HG03469 (cell line): Measurements from ENCODE around the gene KIF25.

ENCODE experiments used
- ATAC-seq: cut with Tn5 transposase; IDR thresholded peaks from one replicate; pipeline ENCODE4 v1.9.1; 2021; ENCODE audit warnings: mild to moderate bottlenecking, moderate library complexity, moderate number of reproducible peaks; ENCODE audit not compliant: unreplicated experiment

KIF25 gene

DNA sequence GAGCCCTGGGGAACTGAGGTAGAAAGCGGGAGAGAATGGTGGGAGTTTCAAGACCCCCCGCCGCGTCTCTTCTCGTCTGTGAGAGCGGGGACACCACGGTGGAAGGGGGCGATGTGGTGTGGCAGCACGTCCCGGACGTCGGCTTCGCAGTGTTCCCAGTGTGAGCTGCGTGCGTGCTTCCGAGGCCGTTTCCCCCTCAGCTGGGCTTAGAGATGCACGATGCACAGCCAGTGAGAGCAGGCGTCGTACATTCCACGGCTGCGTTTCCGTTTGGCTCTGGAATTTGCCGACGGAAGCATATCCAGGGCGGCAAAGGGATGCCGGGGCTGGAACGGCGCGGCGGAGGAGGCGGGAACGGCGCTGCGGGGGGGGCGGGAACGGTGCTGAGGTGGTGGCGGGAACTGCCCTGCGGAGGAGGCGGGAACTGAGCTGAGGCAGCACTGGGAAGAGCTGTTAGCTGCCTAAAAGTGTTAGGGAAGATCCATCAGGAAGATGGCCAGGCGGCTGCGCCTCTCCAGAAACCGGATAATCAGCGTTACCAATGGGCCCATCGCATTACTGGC is 37.7 kb downstream of the KIF25 start:
- ATAC-seq, result no peak

DNA sequence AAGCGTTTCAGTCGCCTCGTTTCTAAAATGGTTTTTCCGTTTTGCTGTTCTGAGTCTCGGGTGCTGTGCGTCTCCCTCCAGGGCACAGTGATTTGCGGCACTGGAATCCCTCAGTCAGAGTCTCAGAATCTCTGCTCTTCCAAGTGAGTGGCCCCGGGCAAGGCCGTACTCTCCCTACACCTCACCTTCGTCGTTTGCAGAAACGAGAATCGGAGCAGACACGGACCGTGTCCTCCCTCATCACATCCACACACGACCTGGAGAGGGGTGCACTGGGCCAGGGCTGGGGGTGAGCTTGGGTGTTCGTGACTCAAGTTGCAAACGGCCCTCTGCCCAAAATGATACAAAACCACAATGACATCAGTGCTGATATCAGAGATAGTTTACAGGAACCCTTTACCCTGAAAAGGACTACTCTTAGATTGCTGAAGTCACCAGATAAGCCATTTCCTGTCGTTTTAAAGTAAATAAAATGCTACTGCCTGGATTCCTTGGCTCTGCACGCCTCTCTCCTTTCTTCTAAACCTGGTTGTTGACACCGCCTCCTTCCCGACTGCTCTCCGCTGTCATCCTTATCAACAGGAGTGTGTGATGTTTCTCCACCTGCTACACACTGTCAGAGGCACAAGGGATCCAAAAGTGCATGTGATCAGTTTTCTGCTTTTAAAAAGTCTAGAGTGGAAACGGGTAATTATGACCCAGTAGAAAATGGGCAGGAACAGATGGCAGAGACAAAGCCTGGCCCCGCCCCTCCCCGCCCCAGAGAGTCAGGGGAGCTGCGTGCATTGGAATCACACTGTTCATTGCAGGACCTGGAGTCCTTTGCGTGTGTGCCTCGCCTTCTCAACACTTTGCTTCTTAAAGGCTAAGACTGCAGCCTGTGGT is 38.4 kb downstream of the KIF25 start:
- ATAC-seq, result no peak

DNA sequence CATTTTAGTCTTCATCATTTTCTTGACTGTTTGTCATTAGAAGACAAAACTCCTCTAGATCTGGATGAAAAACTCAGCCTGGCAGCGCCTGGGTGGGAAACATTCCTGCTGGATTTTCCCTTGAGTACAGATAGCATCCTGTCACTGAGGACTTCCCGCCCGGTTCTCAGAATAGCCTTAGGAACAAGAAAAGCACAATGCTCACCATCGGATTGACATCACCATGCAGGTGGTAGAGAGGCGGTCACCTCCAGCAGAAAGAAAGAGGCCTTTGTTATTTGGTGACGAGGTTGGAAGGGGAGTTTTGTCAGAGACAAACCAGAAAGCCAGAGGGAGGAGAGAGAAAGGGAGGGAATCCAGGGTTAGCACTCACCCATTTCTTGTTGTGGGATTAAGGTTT is 39.8 kb downstream of the KIF25 start:
- ATAC-seq, result no peak

DNA sequence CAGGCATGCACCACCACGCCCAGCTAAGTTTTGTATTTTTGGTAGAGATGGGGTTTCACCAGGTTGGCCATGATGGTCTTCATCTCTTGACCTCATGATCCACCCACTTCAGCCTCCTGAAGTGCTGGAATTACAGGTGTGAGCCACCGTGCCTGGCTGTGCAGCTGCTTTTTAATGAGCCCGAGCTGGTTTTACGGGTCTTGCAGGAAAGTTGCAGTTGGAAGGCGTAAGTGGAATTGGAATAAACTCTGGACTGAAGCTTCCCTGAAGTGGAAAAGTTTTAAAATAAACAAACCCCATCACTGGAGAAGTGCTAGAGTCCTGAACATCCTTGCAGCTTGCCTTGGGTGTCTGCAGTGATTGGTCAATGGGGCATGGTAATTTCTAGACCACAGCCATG is 40.4 kb downstream of the KIF25 start:
- no peak for ATAC-seq

DNA sequence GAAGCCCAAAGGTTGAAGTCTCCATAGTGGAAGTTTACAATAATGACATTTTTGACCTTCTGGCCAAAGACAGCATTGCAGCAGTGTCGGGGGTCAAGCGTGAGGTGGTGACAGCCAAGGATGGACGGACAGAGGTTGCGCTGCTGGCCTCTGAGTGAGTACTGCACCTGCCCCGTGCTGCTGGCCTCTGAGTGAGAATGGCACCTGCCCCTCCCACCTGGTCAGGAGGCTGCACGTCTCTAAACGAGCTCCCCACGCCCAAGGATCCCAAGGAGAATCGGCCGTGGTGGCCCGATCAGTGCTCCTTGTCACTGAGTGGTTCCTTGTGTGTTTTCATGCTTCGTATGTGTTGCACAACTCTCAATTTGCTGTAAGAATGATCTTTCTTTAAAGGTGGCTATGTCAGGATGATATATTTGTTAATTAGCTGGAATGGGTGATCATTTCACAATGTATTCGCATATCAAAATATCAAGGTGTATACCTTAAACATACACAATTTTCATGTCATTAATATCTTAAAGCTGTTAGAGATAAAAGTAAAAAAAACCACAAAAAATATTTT is 41.2 kb downstream of the KIF25 start:
- no peak for ATAC-seq

DNA sequence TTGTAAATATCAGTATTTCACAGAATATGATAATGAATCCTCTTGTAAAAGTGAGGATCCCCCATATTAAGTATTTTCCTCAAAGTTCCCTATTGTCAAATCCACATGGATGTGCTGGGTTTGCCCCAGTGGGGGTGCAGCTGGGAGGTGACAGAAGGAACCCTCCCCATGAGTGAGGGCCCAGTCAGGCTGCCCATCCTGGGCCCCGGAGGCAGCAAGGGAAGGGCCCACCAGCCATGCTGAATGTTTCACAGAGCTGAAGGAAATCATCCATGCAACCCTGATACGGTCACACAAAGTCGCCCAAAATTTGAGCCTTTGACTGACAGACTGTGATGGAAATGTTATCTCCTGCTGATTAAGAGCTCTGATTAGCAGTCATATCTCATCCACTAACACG is 41.8 kb downstream of the KIF25 start:
- ATAC-seq, result no peak

DNA sequence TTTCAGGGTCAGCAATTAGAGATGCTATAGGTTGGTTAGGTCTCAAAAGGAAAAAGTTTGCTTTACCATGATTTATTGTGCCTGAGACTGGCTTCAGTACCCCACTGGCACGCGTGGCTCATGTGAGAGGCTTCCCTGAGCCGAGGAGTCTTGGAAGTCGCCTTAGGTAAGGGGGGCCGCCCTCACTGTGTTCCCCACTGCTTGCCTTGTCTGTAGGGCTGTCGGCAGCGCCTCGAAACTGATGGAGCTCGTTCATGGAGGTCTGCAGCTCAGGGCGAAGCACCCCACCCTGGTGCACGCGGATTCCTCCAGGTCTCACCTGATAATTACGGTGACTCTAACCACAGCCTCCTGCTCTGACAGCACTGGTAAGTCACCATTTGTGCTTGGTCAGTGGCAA is 42.4 kb downstream of the KIF25 start:
- ATAC-seq, result no peak

DNA sequence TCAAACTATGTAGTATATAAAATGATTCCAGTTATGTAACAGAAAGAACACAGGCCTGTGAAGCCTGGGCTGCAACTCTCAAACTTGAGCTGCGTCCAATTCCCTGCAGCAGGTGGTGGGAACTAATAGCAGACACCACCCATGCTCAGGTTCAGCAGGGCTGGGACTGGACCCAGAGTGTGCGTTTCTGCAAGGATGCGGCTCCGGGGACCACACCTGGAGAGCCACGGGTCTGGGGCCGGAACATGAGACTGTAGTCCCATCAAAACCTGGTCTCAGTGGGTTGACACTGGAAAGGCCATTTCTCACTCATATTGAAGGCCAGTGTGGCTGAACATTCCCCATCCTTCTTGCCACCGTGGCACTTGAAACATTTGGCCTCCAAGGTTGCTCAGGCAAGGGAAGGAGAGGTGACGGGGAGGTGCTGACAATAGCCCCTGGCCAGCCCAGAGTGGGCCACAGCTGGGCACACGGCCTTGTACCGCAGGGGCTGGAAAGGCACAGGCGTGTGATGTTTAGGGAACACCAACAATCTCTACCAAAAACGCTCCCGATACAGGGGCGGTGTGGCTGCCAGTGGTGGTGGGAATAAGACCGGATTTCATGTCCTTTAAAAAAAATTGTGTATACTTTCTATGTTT is 43.5 kb downstream of the KIF25 start:
- no peak for ATAC-seq

DNA sequence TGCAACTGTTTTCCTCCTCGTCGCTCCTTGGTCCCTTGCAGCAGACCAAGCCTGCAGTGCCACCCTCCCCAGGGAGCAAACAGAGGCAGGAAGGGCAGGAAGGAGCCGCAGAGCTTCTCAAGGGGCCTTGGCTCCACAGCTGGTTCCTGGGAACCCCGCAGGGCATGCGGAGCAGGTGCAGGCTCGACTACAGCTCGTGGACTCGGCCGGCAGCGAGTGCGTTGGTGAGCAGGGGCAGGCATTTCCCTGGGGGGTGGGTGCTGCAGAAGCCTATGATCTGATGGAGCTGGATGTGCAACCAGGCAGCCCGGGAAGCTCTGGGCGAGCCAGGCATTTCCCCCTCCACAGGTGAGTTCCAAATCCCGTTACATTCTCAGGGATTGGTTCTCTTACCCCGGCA is 44.5 kb downstream of the KIF25 start:
- ATAC-seq, result no peak

DNA sequence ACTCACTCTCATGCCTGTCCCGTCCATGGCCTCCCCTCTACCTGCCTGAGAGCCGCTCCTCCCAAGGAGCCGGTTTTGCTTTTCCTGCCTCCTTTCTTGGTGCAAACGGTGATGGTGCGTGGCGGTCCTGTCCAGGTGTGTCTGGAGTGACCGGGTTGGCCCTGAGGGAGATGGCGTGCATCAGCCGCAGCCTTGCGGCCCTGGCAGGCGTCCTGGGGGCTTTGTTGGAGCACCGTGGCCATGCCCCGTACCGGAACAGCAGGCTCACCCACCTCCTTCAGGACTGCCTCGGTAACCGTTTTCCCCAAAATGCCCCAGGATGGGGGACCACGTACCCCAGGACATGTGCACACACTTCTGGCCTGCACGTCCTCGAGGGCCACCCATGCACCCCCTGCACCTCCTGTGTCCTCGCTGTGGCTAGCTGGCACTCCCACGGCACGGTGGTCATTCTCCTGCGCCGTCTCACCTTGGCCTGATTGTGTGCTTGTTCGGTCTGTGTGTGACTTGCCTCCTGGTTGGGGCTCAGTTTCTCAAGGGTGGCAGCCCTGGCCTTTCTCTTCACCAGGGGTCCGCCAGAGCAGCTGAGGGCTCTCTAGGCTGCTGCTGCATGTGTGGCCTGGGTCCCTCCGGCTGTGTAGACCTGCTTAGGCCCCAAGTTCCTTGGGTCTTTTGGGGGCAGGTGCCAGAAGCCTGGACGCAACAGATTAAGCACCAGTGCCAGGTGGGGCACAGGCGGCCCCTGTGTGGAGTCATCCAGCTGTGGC is 45.1 kb downstream of the KIF25 start:
- no peak for ATAC-seq

DNA sequence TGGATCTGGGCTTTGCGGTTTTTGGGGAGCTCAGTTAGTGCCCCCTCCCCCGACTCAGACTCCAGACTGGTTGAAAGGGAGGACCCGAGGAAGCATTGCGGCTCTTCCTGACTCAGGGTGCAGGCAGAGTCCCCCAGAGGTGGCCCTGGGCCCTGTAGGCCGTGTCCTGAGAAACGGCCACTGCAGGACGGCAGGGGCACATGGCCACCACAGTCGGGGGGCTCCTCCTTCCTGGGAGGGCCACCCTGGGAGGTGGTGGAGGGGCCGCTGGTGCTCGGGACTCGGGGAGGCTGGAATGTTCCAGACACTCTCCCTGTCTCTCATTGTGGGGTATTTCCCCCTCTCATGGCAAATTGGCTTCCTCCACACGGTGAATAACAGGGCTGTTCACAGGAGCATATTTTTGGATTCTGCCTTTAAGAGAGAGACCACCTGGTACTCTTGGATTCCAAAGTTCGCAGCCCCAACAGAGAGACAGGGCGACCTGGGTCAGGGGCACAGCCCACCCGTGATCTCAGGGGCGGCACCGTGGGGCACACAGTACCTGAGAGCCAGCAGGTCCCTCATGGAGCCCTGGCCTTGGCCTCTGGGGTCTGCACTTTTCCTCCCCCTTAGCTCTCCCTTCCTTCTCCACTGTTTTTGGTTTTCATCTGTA is 45.8 kb downstream of the KIF25 start:
- no peak for ATAC-seq

DNA sequence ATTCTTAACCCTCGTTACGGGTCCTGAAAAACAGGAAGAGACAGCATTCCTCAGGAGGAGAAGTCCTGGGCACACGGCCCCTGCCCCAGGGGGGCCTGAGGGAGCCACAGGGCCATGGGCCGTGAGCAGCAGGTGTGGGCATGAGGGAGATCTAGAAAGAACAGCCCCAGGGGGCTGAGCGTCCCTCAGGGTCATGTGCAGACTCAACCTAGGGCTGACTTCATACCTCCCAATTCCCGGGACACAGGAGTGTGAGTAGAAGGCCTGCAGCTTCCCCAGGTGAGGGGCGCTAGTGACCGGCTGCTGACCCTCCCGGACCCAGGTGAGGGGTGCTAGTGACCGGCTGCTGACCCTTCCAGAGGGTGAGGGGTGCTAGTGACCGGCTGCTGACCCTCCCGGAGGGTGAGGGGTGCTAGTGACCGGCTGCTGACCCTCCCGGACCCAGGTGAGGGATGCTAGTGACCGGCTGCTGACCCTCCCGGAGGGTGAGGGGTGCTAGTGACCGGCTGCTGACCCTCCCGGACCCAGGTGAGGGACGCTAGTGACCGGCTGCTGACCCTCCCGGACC is 46.5 kb downstream of the KIF25 start:
- no peak for ATAC-seq

DNA sequence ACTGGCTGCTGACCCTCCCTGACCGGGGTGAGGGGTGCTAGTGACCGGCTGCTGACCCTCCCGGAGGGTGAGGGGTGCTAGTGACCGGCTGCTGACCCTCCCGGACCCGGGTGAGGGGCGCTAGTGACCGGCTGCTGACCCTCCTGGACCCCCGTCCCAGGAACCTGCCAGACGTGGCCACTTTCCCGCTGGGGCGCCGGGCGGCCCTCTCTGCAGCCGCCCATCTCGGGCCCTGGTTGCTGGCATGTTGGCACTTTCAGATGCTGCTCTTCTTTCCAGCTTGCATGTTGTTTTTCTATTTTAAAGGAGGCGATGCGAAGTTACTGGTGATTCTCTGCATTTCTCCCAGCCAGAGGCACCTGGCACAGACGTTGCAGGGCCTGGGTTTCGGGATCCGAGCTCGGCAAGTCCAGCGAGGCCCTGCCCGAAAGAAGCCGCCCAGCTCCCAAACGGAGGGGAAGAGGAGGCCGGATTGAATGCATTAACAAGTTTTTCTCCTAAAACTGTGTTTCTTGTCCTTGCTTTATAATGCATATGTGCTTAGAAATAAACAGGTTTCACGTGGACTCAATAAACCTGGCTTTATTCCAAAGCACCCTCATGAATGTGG is 47.2 kb downstream of the KIF25 start:
- ATAC-seq, result no peak

DNA sequence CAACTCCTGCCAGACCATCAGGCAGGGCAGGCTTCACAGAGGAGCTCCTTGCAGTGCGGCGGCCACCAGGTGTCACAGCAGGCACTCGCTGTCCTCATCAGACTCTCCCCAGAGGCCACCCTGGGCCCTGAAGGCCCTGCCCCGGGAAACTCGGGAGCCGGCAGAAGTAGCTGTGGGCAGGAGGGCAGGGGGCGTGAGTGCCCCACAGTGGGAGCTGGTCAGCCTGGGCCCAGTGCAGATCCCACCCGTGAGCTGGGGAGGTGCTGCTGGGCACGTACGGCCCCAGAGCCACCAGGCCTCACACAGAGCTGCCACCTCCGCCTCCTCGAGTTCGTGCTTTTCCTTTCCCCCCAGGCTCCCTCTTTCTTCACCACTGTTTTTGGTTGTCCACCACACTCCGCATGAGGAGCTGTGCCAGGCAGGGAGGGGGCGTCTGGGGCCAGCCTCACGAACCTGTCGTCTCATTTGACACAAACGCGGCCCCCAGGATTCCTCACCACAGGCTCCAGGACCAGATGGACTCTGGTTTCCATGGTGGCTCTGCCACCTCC is 47.7 kb downstream of the KIF25 start:
- no peak for ATAC-seq

DNA sequence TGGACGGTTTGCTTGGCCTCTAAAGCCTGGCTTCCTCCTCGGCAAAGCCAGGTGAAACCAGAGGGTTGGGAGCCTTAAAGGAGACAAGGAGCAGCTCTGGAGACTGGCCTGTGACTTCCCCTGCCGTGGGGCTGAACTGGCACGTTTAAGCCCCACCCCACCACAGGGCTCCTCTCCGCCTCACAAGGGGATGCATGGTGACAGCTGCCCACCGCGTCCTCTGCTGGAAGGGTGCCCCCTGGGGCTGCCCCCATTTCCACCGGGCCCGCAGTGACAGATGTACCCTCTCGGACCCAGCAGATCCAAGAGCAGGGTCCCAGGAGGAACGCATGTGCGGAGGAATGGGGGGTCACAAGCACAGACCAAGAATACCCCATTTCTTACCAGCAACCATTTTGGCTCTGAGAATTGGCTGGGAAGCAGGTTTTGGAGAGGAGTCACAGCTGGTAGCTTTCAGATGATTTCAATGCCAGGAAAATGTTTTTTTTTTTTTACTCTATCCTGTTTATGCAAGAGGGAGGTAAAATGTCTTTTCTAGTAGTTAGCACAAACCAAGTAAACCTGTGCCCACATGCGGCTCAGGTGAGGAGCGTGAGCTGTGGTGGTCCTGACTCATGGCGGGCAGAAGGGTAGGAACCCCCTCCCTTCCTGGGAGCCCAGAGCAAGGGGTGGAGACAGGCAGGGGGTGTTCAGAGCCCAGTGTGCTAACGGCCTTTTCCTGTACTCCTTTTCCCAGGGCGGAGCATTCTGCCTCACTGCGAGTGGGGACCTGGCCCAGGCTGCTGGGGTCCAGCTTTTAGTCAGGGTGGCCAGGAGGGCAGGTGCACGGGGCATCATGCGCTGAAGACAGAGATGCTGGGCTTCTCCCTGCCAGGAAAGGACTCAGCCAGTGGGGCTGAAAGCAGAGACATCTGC is 48.5 kb downstream of the KIF25 start:
- no peak for ATAC-seq

DNA sequence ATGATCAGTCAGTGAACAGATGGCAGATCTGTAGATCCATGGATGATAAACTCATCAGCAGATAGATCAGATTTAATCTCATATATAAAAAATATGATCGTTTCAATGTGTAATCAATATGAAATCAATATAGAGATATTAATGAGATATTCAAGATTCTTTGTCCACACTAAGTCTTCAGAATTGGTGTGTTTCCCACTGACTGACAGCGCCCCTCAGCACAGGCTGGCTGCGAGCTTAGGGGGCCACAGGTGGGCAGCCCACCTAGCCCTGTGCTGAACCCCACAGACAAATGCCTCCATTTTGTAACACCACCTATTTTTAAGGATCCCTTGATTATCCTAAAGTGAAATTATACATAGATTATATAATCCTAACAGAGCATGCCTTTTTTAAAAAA is 49.2 kb downstream of the KIF25 start:
- ATAC-seq, result no peak

DNA sequence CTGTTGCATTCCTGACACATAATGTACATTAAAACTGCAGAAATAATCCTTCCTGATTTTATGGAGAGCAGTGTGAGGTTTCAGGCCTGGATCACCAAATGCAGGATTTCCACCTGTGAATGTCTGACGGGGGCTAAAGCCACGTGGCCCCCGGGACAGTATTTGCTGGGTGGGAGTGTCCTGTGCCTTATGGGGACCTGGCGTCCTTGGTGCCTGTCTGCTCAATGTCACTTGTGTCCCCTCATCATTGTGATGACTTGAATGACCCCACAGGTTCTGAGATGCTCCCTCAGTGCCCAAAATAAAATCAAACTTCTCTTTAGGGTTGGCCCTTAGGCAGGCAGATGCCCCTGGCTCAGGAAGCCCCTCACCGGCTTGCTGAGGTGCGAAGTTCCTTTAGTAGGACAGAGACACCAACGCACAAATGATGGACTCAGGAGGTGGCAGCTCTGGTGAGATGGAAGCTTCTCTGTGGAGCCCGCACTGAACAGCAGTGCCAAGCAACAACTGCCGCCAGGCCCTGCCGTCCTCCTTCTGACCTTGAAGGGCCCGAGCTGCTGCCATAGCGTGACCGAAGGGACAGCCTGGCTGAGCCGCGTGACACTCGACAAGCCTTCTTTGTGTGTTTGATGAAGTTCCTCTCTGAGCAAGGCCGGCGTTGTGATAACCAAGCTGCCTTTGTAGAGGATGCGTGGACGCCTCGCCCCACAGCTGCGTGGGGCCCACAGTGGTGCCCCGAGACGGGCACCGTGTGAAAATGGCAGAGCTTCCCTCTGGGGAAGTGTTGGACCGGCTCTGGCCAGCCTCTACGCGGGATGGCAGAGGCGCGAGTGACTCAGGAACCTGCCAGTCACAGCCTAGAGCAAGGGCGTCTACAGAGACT is 50.6 kb downstream of the KIF25 start:
- ATAC-seq, result no peak

DNA sequence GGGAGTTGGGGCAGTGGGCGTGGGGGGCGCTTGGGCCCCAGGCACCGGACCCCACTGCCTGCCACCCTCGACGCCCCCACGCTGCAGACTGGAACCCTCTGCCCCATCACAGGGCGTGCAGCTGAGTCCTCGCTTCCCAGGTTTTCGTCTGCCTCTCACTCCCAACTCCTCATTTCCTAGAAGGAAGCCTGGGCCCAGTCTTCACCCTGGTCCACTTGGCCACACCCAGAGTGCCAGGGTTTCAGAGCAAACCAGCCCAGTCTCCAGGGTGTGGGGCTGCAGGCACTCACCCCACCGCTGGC is 51.2 kb downstream of the KIF25 start:
- ATAC-seq, result no peak
